Activated T-cell treated with anti-CD3 and anti-CD28 coated beads, Interleukin-2, amount 50 U/mL, for 48 hours (primary cell): Measurements from ENCODE around the gene CKLF.
"Not testable (repeated sequence)": the region's sequence is repeated elsewhere in the genome, so short reads cannot be mapped to it uniquely, and the experiment has no call there.

Source experiments
- DNase-seq, 2 experiments: peaks; one replicate each; pipeline ENCODE4 v3.0.0-alpha.2; 2020

Gene CKLF

DNA sequence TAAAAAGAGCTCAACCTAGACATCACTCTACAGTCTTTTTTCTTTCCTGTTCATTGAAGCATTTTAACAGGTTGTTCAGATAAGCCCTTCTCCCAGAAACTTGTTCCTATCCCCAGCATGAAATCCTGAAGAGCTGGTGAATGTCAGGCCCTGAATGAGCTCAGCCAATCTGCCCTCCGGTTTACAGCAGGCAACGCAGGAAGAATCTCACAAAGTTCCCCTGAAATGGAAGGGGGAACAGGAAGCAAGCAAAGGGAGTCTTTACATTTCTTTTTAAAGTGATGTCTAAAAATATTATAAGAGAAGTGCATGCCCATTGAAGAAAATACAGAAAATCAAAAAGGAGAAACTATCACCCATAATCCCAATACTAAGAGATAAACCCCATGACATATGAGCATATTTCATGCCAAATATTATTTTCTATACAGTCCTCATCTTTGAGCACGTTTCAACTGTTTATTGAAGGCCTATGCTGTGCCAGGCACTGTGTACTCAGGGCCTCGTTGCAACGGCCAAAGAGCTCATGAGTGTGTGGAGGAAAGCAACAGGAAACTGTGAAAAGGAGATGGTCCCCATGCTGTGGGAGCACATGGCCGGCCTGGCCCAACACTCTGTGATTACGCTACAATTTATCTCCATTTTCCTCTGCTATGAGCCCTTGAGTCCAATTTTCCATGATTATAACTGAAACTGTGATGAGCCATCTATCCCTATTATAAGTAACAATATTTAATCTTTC lies 8.2 kb upstream of the CKLF start:
- DNase-seq = peak in 1 of 2 experiments; percentile 15

DNA sequence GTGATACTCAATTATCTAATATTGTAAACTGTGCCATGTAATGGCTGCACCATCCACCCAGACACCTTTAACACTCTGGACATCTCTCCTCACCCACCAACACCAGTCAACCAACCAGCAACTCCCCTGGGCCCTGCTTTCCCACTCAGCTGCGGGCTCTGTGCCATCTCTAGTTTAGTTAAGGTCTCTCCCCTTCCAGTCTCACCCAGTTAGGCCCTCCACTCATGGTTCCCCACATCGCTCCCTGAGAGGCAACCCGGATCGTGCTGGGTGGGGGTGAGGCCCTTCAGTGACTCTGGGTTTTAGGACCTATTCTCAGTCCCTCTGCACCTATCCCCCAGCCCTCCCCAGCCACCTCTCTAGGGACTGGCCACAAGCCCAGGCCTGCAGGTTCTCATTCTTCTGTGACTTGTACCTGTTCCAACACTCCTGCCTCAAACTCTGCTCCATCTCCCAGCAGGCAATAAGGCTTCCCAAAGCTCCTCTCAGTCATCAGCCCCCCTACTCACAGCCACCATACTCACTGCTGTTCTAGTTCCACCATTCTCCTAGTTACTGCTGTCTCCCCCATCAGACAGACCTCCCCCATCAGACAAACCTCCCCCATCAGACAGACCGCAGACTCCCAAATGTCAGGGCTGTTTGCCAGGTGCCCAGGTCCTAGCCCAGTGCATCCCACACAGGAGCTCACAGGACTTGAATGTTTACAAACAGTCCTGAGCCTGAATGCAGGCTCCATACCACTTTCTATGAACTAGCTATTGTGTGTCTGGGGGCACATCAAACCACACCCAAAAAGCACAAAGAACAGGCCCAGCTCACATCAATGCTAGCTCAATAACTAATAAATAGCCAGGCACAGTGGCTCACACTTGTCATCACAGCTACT lies 5.0 kb upstream of the CKLF start:
- peak in 1 of 2 experiments; percentile 12 for DNase-seq

DNA sequence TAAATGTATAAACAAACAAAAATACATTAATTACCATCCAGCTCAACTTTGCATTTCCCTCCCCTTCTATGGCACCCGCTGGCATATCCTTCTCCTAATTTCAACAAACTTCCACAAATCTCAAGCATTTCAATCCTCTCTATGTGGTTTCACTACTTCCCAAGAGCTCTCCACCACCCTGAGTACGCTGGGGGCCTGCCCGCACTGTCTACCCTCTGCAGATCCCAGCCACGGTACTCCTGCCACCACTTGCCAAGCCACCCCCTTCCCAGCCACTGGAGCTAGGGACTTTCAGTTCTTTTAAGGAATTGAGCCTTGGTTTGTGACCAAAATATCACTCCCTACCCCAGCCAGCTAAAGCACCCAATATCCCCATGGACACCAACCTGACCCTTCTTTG lies 4.3 kb upstream of the CKLF start:
- DNase-seq = peak in 1 of 2 experiments; percentile 19

DNA sequence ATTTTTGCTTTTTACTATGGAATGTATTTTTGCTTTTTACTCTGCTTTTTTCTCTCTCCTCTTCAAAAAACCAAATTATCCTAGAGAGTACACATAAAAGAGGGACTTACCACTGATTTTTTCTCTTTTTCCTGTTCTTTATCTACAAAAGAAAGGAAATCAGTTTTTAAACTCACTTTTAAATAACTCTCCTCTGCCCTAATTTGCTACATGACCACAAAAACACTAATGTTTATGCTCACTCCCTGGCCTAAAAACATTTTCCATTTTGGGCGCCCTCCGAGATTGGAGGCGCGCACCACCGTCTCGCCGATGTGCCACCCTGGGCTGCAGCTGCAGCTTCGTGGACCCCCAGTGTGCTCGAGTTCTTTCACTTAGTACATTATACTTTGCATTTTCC lies 3.5 kb upstream of the CKLF start:
- no peak for DNase-seq

DNA sequence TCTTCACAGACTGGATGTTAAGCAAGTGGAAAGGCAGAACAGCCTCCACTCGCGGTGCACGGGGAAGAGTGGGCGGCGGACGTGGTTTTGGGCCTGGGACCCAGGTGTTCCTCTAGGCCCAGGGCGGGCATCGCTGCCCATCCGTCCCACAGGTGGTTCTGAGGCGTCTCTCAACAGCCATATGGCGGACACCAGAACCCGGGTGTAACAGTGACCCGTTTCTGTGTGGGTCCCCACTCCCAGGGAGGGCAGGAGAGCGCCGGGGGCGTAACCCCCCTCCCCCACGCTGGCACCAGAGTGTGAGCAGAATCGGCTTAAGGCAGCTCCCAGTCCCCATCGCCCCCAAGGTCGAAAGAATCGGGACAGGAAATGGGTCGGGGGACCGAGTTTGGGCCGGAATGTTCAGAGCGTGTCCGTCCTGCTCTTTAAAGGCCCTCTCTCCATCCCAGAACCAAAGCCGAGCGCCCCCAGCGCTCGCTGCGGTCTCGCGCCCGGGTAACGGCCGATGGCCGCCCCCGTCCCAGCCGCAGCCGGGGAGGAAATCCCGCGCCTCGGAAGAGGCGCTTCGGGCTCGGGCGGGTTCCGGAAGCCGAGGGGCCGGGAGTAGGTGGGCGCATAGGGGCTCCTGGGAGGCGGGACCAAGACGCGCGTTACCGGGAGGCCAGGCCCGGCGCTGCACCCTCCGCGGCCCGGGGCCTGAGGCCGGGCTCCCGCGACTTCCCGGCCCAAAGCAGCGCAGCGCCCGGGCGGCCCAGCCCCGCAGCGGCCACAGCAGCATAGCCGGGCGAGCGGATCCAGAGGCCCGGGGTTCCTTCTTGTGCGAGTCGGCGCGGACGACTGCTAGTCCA lies 2.9 kb upstream of the CKLF start, which contains the start of gene TK2:
Gene TK2, minus strand, starts transcription at position 839 of the 848 bp plus-strand sequence. Its CDS starts 61 bp downstream, at position 778.
- DNase-seq = peak; percentile 81 to 84

DNA sequence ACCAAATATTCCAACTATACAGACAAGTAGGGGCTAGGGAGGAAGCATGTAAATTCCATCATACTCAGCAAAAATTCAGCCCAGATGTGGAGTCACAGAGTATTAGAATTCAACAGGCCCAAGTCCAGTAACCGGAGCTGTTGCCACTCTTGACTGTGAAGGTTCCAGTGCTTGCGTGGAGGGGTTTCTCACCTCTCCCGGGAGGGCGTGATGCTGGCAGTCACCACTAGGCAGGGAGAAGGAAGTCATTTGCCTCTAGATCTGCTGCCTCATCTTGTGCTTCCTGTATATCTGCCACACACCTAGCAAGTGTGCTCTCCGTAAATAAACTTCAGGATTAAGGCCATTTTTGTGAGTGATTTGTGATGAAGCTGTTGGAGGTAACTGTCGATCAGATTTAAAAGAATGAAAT lies 1.0 kb upstream of the CKLF start:
- DNase-seq = peak; percentile 72 to 75

DNA sequence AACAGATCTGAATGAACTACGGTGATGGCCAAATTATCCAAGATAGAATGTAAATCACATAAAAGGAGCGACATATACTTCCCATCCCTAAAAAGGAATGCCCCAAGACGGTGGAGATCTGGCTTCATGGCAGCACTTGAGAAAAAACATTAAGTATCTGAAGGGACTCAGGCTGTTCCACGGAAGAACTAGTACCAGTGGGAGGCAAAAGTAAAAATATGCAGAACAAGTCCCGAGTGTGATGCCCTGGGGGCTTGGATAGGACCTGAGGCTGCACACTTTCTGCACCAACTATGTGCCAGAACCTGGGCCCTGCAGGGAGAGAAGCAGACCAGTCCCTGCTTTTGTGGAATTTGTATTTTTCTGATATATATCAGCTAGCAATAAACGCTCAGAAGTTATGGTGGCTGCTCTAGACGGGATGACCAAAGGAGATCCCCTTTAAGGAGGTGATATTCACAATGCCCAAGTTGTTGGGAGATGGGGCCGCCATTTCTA lies 539 bp upstream of the CKLF start:
- peak in 1 of 2 experiments; percentile 49 for DNase-seq

DNA sequence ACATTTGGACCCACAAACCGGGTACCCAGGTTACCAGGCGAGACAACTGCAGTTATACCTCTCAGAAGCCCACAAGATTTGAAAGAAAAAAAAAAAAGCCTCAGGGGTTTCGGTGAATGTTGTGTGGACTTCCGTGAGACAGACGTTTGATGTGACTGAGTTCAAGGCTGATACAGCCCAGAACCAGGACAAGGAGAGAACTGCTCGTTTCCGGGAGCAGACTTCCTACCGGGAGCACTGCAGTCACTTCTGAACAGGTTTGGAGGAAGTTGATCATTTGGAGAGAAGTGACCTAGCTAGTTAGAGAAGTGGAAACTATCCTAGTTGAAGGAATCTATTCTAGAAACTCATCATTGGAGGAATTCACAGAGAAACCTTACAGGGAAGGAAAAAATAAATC lies 847 bp downstream of the CKLF start:
- DNase-seq = peak in 1 of 2 experiments; percentile 35

DNA sequence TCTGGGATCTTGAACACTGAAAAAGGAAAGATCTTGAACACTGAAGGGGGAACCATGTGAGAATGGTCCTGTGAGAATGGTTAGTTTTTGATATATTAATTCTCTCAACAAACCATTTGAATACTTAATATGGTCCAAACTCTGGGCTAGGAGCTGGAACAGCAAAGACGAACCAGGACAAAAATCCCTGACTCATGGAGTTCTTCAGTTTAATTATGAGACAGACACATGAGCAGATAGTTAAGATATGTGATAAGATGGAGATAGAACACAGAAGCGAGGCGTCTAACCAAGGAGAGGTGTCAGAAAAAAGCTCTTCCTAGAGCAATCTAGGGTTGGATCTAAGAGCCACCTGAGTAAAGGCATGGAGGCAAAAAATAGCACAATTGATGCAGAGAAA lies 1.6 kb downstream of the CKLF start:
- no peak for DNase-seq

DNA sequence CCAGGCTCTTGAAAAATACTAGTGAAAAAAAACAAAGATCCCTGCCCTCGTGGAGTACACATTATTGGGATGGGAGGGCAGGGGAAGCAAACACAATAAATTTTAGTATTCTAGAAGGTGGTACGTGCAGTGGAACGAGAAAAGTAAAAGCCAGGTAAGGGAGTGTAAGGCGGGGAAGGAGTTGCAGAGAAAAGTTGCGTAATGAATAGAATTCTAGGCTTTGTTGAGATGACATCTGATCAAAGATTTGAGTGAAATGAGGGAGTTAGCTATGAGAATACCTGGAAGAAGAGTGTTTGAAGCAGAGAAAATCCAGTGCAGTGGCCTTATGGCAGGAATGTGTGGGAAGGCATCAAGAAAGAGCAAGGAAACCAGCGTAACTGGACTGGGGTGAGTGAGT lies 2.1 kb downstream of the CKLF start:
- DNase-seq = no peak

DNA sequence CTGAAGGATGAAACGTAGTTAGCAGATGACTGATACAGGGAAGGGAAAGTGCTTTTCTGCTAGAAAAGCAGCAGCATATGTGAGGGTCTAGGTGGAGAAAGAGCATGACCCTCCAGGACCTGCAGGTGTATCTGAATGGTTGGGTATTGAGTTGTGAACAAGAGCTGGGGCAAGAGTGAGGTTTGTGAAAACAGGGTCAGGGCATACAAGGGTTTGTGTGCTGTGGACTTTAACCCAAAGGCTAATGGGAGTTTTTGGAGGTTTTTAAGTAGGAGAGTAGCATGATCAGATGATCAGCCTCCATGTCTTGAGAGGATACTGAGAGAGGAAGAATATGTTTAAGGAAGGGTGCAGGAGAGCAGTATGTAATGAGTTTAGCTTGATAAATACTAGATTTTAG lies 7.7 kb downstream of the CKLF start:
- no peak for DNase-seq

DNA sequence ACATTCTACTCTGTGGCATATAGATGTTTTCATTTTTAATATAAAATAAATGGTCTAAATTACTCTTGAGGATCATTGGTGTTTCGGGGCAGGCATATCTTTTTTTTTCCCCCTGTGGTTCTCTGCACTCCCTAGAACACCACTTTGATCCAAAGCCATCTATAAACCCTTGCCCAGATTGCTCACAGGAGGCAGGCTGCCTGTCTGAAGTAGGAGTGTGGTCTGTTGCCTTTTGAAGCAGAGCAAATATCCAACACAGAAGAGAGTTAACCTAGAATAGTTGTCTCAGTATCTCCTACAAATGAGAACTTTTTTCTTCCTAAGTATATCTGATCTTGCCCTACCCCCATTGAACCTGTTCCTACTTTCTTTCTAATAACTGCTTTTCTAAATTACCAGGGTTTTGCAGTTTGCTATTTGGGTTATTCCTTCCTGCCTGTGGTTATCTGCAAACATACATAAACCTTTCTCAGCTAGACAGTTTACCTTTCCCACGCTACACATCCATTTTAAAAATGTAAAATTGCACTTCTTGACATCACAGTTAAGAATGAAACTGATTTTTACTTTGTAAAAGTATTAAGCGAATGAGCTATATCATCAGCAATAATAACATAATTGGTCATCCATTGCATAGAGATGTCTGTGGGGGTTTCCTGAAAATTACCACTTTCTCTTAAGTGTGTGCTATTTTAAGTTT lies 9.2 kb downstream of the CKLF start:
- peak in 1 of 2 experiments; percentile 2 for DNase-seq

DNA sequence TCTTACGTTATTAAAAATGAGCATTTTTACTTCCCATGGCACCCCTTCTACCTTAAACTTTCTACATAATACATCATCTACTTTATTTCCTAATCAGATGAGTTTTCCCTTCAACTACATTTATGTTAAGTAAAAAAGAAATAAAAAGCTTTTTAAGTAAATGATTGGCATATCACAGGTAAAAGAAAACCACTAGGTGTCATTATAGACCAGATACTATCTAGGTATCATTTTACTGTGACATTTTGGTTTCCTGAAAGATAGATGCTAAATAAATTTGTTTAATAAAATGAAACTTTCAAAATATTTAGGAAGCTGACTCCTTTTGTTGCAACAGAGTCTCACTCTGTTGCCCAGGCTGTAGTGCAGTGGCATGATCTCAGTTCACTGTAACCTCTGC lies 10.0 kb downstream of the CKLF start:
- DNase-seq = no peak

DNA sequence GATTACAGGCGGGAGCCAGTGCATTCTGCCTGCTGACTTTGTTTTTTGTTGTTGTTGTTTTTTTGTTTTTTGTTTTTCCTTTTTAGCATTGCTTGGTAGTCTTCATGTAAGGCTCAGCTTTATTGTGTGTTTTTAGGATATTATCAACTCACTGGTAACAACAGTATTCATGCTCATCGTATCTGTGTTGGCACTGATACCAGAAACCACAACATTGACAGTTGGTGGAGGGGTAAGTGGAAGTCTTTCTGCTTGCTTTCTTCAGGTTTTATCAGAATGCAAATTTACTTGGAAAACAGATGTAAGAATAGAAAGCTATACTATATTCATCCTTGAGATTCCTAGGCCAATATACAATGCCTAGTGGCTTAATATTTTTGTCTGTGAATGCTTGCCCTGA lies 10.6 kb downstream of the CKLF start:
- DNase-seq = no peak

DNA sequence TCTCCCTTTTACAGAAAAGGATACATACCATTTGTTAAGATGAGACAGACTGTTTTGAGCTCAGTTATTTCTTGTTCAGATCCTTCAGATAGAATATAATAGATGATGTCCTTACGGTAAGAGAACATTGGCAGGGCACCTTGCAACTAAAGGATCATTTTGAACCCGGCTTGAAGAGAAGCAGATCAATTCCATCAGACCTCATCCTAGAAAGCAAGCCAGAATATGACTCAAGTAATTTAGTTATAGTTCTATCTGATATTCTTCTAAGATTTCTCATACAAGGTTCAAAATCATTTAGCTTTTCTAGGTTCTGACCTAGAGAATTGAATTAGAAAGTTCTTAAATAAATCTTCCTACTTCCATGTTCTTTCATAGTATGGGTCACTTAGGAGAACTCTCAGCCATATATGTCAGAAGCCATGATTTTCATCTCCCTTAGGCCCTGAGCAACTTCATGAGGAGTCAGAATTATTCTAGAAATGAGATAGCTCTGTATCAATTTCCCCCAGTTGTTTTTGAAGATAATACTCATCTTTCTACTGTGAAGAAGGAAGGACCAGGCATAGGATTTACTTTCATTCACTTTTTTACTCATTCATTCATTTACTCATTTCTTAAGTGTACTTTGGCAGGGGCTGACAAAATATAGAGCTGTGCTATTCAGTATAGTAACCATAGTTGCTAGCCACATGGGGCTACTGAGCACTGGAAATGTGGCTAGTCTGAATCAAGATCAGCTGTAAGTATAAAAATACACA lies 11.4 kb downstream of the CKLF start:
- DNase-seq = no peak

DNA sequence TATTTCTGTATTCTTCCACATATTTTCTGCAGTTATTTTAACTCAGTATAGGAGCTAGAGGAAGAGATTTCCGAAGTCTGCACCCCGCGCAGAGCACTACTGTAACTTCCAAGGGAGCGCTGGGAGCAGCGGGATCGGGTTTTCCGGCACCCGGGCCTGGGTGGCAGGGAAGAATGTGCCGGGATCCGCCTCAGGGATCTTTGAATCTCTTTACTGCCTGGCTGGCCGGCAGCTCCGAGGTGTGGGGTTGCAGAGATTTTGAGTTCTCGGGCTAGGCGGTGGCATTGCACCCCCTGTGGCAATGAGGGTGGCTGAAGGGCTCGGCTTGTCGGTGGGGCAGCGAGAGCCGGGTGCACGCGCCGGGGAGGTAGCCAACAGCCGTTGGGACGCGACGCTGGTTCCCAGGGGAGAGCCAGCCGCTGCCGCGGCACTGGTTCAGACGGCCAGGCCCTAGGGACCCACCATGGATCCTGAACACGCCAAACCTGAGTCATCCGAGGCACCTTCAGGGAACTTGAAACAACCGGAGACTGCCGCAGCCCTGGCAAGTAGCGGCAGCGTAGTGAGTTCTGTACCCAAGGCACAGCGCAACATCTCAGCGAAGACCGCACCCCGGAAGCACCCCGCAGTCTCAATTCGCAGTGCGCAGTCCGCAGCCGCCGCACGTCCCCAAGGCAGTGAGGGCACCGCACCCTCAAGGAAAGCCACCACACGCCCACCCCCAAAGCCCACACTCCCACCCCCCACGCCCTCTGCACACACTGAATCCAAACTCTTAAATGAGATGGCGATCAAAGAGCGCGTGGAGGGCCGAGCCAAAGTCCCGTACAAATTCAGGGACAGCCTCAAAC lies 13.9 kb downstream of the CKLF start, which contains the start of gene CMTM1:
Gene CMTM1, plus strand, starts transcription at position 389 of the 851 bp plus-strand sequence. Its CDS starts 75 bp downstream, at position 464.
- no peak for DNase-seq

DNA sequence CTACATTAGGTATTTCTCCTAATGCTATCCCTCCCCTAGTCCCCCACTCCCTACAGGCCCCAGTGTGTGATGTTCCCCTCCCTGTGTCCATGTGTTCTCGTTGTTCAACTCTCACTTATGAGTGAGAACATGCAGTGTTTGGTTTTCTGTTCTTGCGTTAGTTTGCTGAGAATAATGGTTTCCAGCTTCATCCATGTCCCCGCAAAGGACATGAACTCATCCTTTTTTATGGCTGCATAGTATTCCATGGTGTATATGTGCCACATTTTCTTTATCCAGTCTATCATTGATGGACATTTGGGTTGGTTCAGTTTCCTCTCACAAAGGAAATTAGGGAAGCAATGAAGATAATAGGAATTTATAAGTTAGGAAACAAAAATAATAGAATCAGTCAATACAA lies 14.9 kb downstream of the CKLF start:
- DNase-seq = not testable (repeated sequence)

DNA sequence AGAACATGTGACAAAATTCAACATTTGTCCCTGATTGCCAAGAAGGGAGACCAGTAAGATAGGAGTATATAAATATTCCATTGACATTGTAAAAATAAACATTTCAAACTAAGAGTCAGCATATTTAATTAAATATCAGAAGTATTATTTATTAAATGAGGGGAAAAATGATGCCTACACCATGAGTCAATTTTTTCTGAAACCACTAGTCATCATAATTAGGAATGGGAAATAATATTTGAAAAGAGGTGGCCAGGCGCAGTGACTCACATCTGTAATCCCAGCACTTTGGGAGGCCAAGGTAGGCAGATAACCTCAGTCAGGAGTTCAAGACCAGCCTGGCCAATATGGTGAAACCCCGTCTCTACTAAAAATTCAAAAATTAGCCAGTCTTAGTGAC lies 16.0 kb downstream of the CKLF start:
- no peak for DNase-seq

DNA sequence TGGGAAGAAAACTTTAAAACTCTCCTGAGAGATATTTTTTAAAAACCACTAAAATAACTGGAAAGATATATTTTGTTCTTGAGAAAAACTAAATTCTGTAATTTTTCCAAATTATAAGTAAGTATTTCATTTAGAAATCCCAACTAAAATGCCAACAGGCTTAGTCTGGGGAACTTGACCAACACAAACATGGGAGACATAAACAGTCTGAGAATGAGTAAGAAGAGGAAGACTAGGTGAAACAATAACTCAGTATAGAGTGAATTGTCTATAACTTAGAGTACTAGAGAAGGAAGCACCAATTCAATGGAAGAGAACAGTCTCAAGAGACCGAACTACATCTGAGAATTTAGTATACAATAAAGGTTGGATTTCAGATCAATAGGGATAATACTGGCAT lies 16.8 kb downstream of the CKLF start:
- no peak for DNase-seq

DNA sequence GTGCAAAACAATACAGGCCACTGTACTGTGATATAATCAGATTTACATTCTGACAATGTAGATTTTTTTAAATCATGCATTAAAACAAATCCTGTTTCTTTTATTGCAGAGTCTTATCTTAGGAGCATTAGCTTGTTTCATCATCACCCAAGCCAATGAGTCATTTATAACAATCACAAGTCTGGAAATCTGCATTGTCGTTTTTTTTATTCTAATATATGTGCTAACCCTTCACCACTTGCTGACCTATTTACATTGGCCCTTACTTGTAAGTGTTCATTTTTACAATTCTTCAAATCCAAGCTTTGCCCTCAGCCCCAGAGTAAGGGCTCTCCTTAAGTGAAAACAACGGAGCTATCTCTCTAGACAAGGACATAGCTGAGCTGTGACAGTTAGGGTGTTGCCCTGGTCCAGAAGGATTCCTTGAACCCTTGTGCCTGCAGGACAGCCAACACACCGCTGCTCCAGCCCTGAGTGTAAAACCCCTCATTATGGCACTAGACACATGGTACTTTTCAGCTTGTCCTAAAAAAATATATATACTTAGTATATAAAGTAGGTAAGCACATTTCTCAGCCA lies 17.5 kb downstream of the CKLF start:
- DNase-seq = no peak
